Right hindlimb (tissue), 1 donor: ENCODE data around the gene ARID3A.

Experiments
- DNase-seq: peaks from one replicate; pipeline ENCODE4 v3.0.0-alpha.2; 2018

ARID3A gene

GRCh38 chr19:964761-965694 is 39.2 kb downstream of the ARID3A start:
- no peak for DNase-seq

GRCh38 chr19:966485-967088 is 40.8 kb downstream of the ARID3A start:
- DNase-seq = no peak

- no peak for DNase-seq
Measured at GRCh38 chr19:970695-971094, 44.9 kb downstream of the ARID3A start.

- no peak for DNase-seq
Measured at GRCh38 chr19:971795-972194, 46.0 kb downstream of the ARID3A start.

- DNase-seq = no peak
Measured at GRCh38 chr19:972281-972680, 46.4 kb downstream of the ARID3A start.

- DNase-seq = no peak
Measured at GRCh38 chr19:973726-974563, 48.1 kb downstream of the ARID3A start.

GRCh38 chr19:974564-975257 is 48.9 kb downstream of the ARID3A start:
- no peak for DNase-seq

- no peak for DNase-seq
Measured at GRCh38 chr19:976476-976875, 50.6 kb downstream of the ARID3A start.

GRCh38 chr19:977058-977464 is 51.2 kb downstream of the ARID3A start:
- no peak for DNase-seq

GRCh38 chr19:979318-979741 is 53.5 kb downstream of the ARID3A start:
- DNase-seq = no peak

GRCh38 chr19:980133-980998 is 54.5 kb downstream of the ARID3A start:
- no peak for DNase-seq

GRCh38 chr19:982567-983170 is 56.8 kb downstream of the ARID3A start:
- peak; percentile 81 for DNase-seq

- peak; percentile 95 for DNase-seq
Measured at GRCh38 chr19:984165-984967, 58.5 kb downstream of the ARID3A start, which contains the start of gene WDR18. Gene WDR18, plus strand, starts transcription at chr19:984345. Its CDS starts 9 bp downstream, at chr19:984354.

GRCh38 chr19:986083-986482 is 60.2 kb downstream of the ARID3A start:
- DNase-seq = no peak

GRCh38 chr19:988081-988480 is 62.2 kb downstream of the ARID3A start:
- DNase-seq = no peak

GRCh38 chr19:988510-988909 is 62.7 kb downstream of the ARID3A start:
- no peak for DNase-seq

- DNase-seq = no peak
Measured at GRCh38 chr19:989381-990081, 63.7 kb downstream of the ARID3A start.

GRCh38 chr19:990119-990571 is 64.3 kb downstream of the ARID3A start:
- no peak for DNase-seq

- DNase-seq = no peak
Measured at GRCh38 chr19:990746-991145, 64.9 kb downstream of the ARID3A start.
